Measurements from ENCODE around the gene COL23A1.
"Not testable (repeated sequence)": the region's sequence is repeated elsewhere in the genome, so short reads cannot be mapped to it uniquely, and the experiment has no call there.

The COL23A1 gene

DNA sequence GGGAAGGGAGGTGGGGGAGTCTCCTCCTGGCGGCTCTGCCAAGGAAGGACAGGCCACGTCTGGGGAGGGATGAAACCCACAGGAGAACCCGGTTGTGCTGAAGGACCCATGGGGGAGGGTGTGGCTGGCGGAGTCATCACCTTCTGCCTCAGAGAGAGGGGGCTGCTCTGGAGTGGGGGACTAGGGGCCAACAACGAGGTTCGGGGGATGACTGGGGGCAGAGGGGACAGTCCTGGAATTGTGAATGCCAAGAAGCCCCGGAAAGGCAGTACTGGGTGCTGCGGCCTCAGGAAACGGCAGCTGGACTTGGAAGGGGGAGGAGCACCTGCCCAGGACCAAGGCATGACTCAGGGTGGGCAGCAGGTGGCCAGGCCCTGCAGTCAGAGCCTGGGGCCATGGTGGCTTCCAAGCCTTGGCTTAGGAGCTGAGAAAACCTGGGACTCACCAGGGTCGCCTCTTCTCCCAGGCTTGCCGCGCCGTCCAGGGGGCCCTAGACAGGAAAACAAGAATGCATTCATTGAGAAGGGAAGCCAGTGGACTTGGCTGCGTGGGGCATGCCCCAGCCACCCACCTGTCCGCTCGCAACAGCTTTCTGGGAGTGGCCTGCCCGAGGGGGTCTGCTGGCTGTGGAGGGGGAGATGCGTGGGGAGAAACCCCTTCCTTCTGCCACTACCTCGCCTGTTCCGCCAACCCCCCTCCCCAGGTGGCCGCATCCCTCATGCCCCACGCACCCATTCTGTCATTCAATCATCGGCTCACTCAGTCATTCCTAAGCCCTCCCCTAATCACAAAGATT lies 283.6 kb downstream of the COL23A1 start:
- Histone ChIP-seq H3K9me3 (ENCODE audit: insufficient read depth, low read depth, low read length) (no peaks in the 10 kb centered on the region), H3K4me1 (ENCODE audit: insufficient read depth, low read length) (no peaks in the 10 kb centered on the region), H3K27me3 (ENCODE audit: insufficient read depth, low read length) (no peaks in the 10 kb centered on the region), H3K27ac (ENCODE audit: low read length) (no peak overlapping the region), H3K9ac (ENCODE audit: low read depth, low read length) (no peak overlapping the region), H3K4me3 (ENCODE audit: low read length) (no peak overlapping the region), H3K36me3 (ENCODE audit: insufficient read depth, low read depth, low read length) (no peaks in the 10 kb centered on the region)

DNA sequence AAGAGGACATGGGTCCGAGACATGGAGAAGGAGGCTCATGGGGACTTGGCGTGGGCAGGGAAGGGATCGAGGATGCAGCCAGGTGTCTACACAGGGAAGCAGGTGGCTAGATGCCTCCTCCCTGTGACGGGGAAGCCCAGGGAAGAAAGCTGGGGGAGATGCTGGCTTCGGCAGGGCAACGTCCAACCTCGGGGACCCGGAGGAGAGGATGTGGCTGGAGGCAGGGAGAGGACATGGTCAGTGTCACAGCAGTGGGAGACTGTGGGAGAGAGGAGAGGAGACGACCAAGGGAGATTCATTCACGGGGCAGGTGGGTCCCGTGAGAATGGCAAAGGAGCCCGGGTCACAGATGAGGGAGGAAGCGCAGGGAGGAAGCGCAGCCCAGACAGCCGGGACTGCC lies 284.4 kb downstream of the COL23A1 start:
- no peaks in the 10 kb centered on the region for H3K4me1 ChIP-seq (ENCODE audit: insufficient read depth, low read length)
- no peak overlapping the region for H3K9ac ChIP-seq (ENCODE audit: low read depth, low read length)
- H3K27me3 ChIP-seq (ENCODE audit: insufficient read depth, low read length), result no peaks in the 10 kb centered on the region
- H3K4me3 ChIP-seq (ENCODE audit: low read length), result no peak overlapping the region
- no peak overlapping the region for H3K27ac ChIP-seq (ENCODE audit: low read length)
- no peaks in the 10 kb centered on the region for H3K9me3 ChIP-seq (ENCODE audit: insufficient read depth, low read depth, low read length)
- H3K36me3 ChIP-seq (ENCODE audit: insufficient read depth, low read depth, low read length), result no peaks in the 10 kb centered on the region

DNA sequence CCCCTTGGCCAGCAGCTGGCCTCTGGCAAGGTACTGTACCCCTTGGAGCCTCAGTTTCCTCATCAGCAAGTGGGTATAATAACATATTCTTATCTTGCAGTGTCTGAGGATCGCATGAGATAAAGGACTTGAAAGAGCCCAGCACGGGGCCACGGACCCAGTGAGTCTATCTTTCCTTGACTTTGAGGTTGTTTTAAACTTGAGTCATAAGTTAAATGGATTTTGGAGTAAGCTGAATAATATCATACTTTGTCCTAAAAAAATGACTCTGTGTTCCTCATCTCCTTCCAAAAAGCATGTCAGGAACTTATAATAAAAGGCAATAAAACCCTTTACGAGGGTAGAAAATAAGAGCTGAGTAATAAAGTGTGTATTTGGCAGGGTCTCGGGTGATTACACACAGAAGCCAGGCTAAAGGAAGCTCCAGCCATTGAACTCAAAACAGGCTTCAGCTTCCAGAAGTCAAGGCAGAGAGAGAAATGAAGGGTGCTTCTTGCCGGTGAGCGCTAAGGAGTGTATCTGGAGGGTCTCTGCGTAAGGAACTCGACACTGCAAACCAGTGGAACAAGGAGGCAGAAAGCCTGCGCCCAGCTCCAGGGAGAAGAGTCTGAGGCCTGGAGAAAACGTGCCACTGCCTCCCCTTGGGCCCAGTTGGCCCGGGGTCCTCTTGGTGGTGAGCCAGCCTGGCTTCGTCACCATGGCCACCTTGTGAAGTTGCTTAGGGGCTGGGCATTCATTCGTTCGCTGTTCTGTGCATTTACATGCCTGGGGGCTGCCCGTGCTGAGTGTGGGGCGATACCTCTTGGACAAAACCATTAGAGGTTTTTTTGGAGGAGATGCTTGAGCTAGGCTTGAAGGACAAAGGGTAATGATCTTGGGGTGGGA lies 285.2 kb downstream of the COL23A1 start:
- H3K4me3 ChIP-seq (ENCODE audit: low read length), result no peak overlapping the region
- H3K36me3 ChIP-seq (ENCODE audit: insufficient read depth, low read depth, low read length), result no peaks in the 10 kb centered on the region
- no peaks in the 10 kb centered on the region for H3K27me3 ChIP-seq (ENCODE audit: insufficient read depth, low read length)
- H3K9me3 ChIP-seq (ENCODE audit: insufficient read depth, low read depth, low read length), result no peaks in the 10 kb centered on the region
- H3K4me1 ChIP-seq (ENCODE audit: insufficient read depth, low read length), result no peaks in the 10 kb centered on the region
- no peak overlapping the region for H3K27ac ChIP-seq (ENCODE audit: low read length)
- no peak overlapping the region for H3K9ac ChIP-seq (ENCODE audit: low read depth, low read length)

DNA sequence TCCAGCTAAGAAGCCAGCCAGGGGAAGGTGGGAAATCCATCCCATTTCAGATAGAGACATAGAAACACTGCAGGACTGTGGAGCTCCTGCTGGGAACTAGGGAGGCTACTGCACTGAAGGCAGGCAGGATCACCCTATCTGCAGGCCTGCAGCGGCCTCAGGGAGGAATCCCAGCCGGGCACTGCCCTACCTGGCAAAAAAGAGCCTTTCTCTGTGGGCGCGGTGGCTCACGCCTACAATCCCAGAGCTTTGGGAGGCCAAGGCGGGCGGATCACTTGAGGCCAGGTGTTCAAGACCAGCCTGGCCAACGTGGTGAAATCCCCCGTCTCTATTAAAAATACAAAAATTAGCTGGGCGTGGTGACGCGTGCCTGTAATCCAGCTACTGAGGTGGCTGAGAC lies 286.2 kb downstream of the COL23A1 start:
- no peaks in the 10 kb centered on the region for H3K9me3 ChIP-seq (ENCODE audit: insufficient read depth, low read depth, low read length)
- H3K27me3 ChIP-seq (ENCODE audit: insufficient read depth, low read length), result no peaks in the 10 kb centered on the region
- no peak overlapping the region for H3K4me3 ChIP-seq (ENCODE audit: low read length)
- no peaks in the 10 kb centered on the region for H3K4me1 ChIP-seq (ENCODE audit: insufficient read depth, low read length)
- H3K36me3 ChIP-seq (ENCODE audit: insufficient read depth, low read depth, low read length), result no peaks in the 10 kb centered on the region
- H3K9ac ChIP-seq (ENCODE audit: low read depth, low read length), result no peak overlapping the region
- H3K27ac ChIP-seq (ENCODE audit: low read length), result no peak overlapping the region

DNA sequence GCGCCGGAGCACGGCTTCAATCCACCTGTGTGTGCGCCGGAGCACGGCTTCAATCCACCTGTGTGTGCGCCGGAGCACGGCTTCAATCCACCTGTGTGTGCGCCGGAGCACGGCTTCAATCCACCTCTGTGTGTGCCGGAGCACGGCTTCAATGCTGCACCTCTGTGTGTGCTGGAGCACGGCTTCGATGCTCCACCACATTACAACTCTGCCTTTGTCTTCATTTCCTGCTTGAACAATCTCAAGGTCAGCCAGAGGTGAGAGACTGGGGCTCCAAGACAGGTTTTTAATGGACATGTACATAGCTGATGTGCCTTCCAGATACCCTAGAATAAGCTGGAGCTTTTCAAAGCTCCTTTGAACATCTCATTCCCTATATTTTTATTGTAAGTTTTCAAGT lies 287.9 kb downstream of the COL23A1 start:
- not testable (repeated sequence) for H3K4me3 ChIP-seq (ENCODE audit: low read length); H3K9me3 ChIP-seq (ENCODE audit: insufficient read depth, low read depth, low read length); H3K36me3 ChIP-seq (ENCODE audit: insufficient read depth, low read depth, low read length); H3K27ac ChIP-seq (ENCODE audit: low read length); H3K9ac ChIP-seq (ENCODE audit: low read depth, low read length); H3K4me1 ChIP-seq (ENCODE audit: insufficient read depth, low read length); H3K27me3 ChIP-seq (ENCODE audit: insufficient read depth, low read length)

DNA sequence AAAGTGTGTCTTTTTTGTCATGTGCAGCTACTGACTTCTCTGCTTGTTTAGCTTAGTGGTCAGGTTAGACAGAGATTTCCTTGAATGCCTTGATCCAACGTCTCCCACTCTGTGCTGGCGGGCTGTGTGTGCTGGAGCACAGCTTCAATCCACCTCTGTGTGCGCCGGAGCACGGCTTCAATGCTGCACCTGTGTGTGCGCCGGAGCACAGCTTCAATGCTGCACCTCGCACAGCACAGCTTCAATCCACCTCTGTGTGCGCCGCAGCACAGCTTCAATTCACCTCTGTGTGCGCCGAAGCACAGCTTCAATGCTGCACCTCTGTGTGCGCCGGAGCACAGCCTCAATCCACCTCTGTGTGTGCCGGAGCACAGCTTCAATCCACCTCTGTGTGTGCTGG lies 288.6 kb downstream of the COL23A1 start:
- Histone ChIP-seq H3K4me3 (ENCODE audit: low read length) (no peak overlapping the region), H3K27me3 (ENCODE audit: insufficient read depth, low read length) (no peaks in the 10 kb centered on the region), H3K27ac (ENCODE audit: low read length) (no peak overlapping the region), H3K9me3 (ENCODE audit: insufficient read depth, low read depth, low read length) (no peaks in the 10 kb centered on the region), H3K4me1 (ENCODE audit: insufficient read depth, low read length) (no peaks in the 10 kb centered on the region), H3K9ac (ENCODE audit: low read depth, low read length) (no peak overlapping the region), H3K36me3 (ENCODE audit: insufficient read depth, low read depth, low read length) (no peaks in the 10 kb centered on the region)

DNA sequence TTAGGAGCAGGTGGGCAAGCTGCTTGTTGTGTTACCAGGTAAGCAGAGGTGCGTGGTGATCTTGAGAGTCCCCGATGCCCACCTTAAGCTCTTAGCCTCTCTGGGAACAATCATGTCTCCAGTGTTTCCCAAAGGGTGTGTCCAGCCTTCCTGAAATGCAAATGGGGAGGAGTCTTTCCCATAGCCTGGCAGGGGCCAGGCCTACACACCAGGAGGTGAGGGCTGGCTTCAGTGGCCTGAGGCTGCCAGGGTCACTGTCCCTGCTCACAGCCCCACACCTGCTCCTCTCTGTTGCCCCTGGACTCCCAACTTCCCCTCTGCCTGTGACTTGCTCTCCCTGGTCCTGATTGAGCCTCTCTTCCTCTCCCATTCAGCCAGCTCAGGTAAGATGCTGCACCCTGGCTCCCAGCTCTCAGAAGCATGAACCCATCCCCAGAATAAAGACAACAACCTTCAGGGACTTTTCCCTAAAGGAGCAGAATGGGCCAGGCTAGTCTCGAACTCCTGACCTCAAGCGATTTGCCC lies 291.8 kb downstream of the COL23A1 start:
- H3K9ac ChIP-seq (ENCODE audit: low read depth, low read length), result no peak overlapping the region
- H3K27ac ChIP-seq (ENCODE audit: low read length), result no peak overlapping the region
- H3K36me3 ChIP-seq (ENCODE audit: insufficient read depth, low read depth, low read length), result no peaks in the 10 kb centered on the region
- no peaks in the 10 kb centered on the region for H3K27me3 ChIP-seq (ENCODE audit: insufficient read depth, low read length)
- H3K9me3 ChIP-seq (ENCODE audit: insufficient read depth, low read depth, low read length), result no peaks in the 10 kb centered on the region
- H3K4me1 ChIP-seq (ENCODE audit: insufficient read depth, low read length), result no peaks in the 10 kb centered on the region
- H3K4me3 ChIP-seq (ENCODE audit: low read length), result no peak overlapping the region

DNA sequence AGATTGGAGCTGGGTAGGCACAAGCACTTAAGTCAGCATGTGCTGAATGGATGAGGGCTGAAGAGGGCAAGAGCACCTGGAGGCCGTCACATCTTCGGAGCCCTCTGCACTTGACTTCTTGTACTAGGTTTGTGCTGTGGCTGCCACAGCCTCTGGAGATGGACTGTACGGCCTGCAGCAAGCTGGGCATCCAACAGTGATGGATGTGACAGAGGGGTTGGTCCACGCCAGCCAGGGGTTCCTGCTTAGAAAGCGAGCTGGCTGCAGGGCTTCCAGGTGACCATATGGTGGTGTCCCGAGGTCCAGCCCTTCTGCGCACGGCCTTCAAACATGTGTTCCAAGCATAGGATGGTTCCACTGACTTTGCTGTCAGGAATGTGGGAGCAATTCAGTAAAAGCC lies 292.4 kb downstream of the COL23A1 start:
- Histone ChIP-seq H3K4me1 (ENCODE audit: insufficient read depth, low read length) (no peaks in the 10 kb centered on the region), H3K27ac (ENCODE audit: low read length) (no peak overlapping the region), H3K27me3 (ENCODE audit: insufficient read depth, low read length) (no peaks in the 10 kb centered on the region), H3K9ac (ENCODE audit: low read depth, low read length) (no peak overlapping the region), H3K36me3 (ENCODE audit: insufficient read depth, low read depth, low read length) (no peaks in the 10 kb centered on the region), H3K9me3 (ENCODE audit: insufficient read depth, low read depth, low read length) (no peaks in the 10 kb centered on the region), H3K4me3 (ENCODE audit: low read length) (no peak overlapping the region)

DNA sequence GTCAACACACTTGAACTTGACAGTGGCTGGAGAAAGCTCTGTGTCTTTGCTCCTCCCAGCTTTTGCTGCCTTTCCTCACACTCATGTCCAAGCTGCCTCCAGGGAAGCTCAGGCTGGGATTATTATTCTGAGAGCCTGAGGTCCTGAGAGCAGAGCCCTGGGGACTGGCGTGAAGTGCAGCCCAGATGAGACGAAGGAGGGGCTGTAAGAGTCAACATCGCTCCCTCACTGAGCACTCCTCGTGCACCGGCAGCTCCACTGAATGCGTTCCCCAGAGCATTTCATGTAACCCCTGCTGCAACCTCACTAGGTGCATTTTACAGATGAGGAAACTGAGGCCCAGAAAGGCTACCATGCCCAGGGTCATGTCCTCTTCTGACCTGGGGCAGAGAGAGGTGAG lies 294.1 kb downstream of the COL23A1 start:
- H3K4me1 ChIP-seq (ENCODE audit: insufficient read depth, low read length), result no peaks in the 10 kb centered on the region
- no peak overlapping the region for H3K27ac ChIP-seq (ENCODE audit: low read length)
- H3K27me3 ChIP-seq (ENCODE audit: insufficient read depth, low read length), result no peaks in the 10 kb centered on the region
- H3K9me3 ChIP-seq (ENCODE audit: insufficient read depth, low read depth, low read length), result no peaks in the 10 kb centered on the region
- H3K9ac ChIP-seq (ENCODE audit: low read depth, low read length), result no peak overlapping the region
- no peak overlapping the region for H3K4me3 ChIP-seq (ENCODE audit: low read length)
- no peaks in the 10 kb centered on the region for H3K36me3 ChIP-seq (ENCODE audit: insufficient read depth, low read depth, low read length)

DNA sequence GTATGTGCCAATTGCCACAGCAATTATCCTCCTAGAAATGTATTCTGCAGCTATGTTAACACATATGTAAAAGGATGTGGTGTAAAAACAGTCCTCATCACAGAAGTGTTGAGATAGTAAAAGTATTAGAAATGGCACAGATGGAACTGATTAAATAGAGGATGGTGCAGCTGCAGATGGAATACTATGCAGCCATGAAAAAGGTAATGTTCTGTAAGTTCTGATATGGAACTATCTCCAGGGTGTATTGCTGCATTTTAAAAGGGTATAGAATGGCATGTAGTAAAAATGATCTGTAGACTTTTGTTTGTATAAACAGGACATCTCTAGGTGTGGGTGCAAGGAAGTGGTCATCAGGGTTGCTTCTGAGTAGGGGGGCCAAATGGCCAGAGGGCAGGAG lies 294.6 kb downstream of the COL23A1 start:
- Histone ChIP-seq H3K27ac (ENCODE audit: low read length) (no peak overlapping the region), H3K27me3 (ENCODE audit: insufficient read depth, low read length) (no peaks in the 10 kb centered on the region), H3K4me3 (ENCODE audit: low read length) (no peak overlapping the region), H3K9ac (ENCODE audit: low read depth, low read length) (no peak overlapping the region), H3K4me1 (ENCODE audit: insufficient read depth, low read length) (no peaks in the 10 kb centered on the region), H3K9me3 (ENCODE audit: insufficient read depth, low read depth, low read length) (no peaks in the 10 kb centered on the region), H3K36me3 (ENCODE audit: insufficient read depth, low read depth, low read length) (no peaks in the 10 kb centered on the region)

DNA sequence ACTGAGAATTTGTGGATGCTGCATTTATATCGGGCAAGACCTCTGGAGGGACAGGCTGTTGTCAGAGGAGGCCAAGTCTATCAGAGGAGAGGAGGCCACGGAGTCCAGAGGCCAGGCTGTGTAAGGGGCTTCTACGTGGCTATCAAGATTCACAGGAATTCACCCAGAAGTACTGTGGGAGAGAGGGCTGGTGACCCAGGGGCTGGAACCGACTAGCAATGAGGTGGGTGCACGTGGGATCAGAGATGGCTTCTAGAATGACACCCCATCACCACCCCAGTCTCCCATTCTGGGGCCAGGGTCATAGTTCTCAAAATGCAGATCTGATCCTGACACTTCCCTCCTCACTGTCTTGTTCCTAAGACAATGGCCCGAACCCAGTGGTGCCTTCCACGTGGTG lies 296.4 kb downstream of the COL23A1 start:
- Histone ChIP-seq H3K4me3 (ENCODE audit: low read length) (no peak overlapping the region), H3K9ac (ENCODE audit: low read depth, low read length) (no peak overlapping the region), H3K27ac (ENCODE audit: low read length) (no peak overlapping the region), H3K27me3 (ENCODE audit: insufficient read depth, low read length) (no peaks in the 10 kb centered on the region), H3K4me1 (ENCODE audit: insufficient read depth, low read length) (no peaks in the 10 kb centered on the region), H3K36me3 (ENCODE audit: insufficient read depth, low read depth, low read length) (no peaks in the 10 kb centered on the region), H3K9me3 (ENCODE audit: insufficient read depth, low read depth, low read length) (no peaks in the 10 kb centered on the region)

DNA sequence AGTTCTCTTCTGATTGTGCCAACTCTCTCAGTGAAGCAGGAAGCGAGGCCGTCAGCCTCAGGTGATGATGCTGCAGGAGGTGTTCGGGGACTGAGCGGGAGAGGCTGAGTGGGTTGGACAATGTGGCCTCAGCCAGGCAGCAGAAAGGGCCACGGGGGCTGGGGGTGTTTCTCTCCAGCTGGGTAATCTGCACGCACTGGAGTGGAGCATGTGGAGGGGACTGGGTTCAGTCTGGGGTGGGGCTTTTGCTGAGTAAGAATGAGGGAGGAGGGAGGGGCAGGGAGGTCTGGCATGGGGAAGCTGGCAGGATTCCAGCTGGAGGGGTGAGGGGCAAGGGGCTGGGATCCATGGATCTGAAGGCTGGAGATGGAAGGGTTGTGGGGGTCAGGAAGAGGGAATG lies 296.8 kb downstream of the COL23A1 start:
- H3K4me3 ChIP-seq (ENCODE audit: low read length), result no peak overlapping the region
- H3K27ac ChIP-seq (ENCODE audit: low read length), result no peak overlapping the region
- no peaks in the 10 kb centered on the region for H3K4me1 ChIP-seq (ENCODE audit: insufficient read depth, low read length)
- H3K36me3 ChIP-seq (ENCODE audit: insufficient read depth, low read depth, low read length), result no peaks in the 10 kb centered on the region
- no peaks in the 10 kb centered on the region for H3K27me3 ChIP-seq (ENCODE audit: insufficient read depth, low read length)
- no peak overlapping the region for H3K9ac ChIP-seq (ENCODE audit: low read depth, low read length)
- no peaks in the 10 kb centered on the region for H3K9me3 ChIP-seq (ENCODE audit: insufficient read depth, low read depth, low read length)

Measured in iPS-20b (cell line).